Trophoblast cell (in vitro differentiated cells and primary cell): ENCODE measurements around the gene EXOC4.
"Not testable (repeated sequence)": the region's sequence is repeated elsewhere in the genome, so short reads cannot be mapped to it uniquely, and the experiment has no call there.

ENCODE experiments used
- DNase-seq, 2 donors: peaks; one replicate each; pipeline ENCODE4 v3.0.0-alpha.2; 2016
- H2AFZ ChIP-seq: 2 replicates; pipeline ENCODE4 v1.6.1; 2013; ENCODE audit warnings: low read length, moderate library complexity, mild to moderate bottlenecking; ENCODE audit not compliant: insufficient read depth, poor library complexity
- H2AK5ac ChIP-seq: 2 replicates; pipeline ENCODE4 v1.6.1; 2013; ENCODE audit warnings: mild to moderate bottlenecking, low read length
- H2BK120ac ChIP-seq: 2 replicates; pipeline ENCODE4 v1.6.1; 2013; ENCODE audit warnings: low read length, mild to moderate bottlenecking, moderate library complexity; ENCODE audit not compliant: insufficient read depth, poor library complexity
- H2BK12ac ChIP-seq: 2 replicates; pipeline ENCODE4 v1.6.1; 2013; ENCODE audit warnings: mild to moderate bottlenecking, low read length, moderate library complexity
- H2BK5ac ChIP-seq: 2 replicates; pipeline ENCODE4 v1.6.1; 2013; ENCODE audit warnings: low read length, low read depth, moderate library complexity, mild to moderate bottlenecking; ENCODE audit not compliant: poor library complexity
- H3K14ac ChIP-seq: 2 replicates; pipeline ENCODE4 v1.6.1; 2013; ENCODE audit warnings: mild to moderate bottlenecking, low read length
- H3K18ac ChIP-seq: 2 replicates; pipeline ENCODE4 v1.6.1; 2013; ENCODE audit warnings: mild to moderate bottlenecking, low read length
- H3K23ac ChIP-seq: 2 replicates; pipeline ENCODE4 v1.6.1; 2013; ENCODE audit warnings: low read length
- H3K27ac ChIP-seq: 2 replicates; pipeline ENCODE4 v1.5.1; 2013; ENCODE audit warnings: low read depth, mild to moderate bottlenecking, inconsistent platforms, low read length, moderate library complexity
- H3K27me3 ChIP-seq: 2 replicates; pipeline ENCODE4 v1.6.1; 2013; ENCODE audit warnings: inconsistent platforms, mild to moderate bottlenecking, low read length, moderate library complexity; ENCODE audit not compliant: insufficient read depth
- H3K36me3 ChIP-seq, 2 experiments: 1 replicate in 1 of 2; 2 replicates in 1 of 2; pipeline ENCODE4 v1.6.1; 2013; ENCODE audit warnings: low read length in 2 of 2, mild to moderate bottlenecking in 2 of 2, moderate library complexity in 1 of 2; ENCODE audit not compliant: insufficient read depth in 2 of 2, control insufficient read depth in 1 of 2
- H3K4ac ChIP-seq: 2 replicates; pipeline ENCODE4 v1.6.1; 2013; ENCODE audit warnings: low read depth, mild to moderate bottlenecking, low read length, moderate library complexity
- H3K4me1 ChIP-seq, 2 experiments: 1 replicate in 1 of 2; 2 replicates in 1 of 2; pipeline ENCODE4 v1.6.1; 2013; ENCODE audit warnings: low read length in 2 of 2, mild to moderate bottlenecking in 2 of 2, moderate library complexity in 1 of 2; ENCODE audit not compliant: insufficient read depth in 2 of 2, control insufficient read depth in 1 of 2
- H3K4me2 ChIP-seq: 2 replicates; pipeline ENCODE4 v1.6.1; 2013; ENCODE audit warnings: inconsistent platforms, mild to moderate bottlenecking, low read length, moderate library complexity
- H3K4me3 ChIP-seq: 2 replicates; pipeline ENCODE4 v1.5.1; 2013; ENCODE audit warnings: mild to moderate bottlenecking, low read depth, low read length, inconsistent platforms
- H3K79me1 ChIP-seq: one replicate; pipeline ENCODE4 v1.6.1; 2013; ENCODE audit warnings: low read length
- H3K79me2 ChIP-seq: 2 replicates; pipeline ENCODE4 v1.6.1; 2013; ENCODE audit warnings: low read length, mild to moderate bottlenecking; ENCODE audit not compliant: control insufficient read depth, insufficient read depth, poor library complexity
- H3K9ac ChIP-seq: 2 replicates; pipeline ENCODE4 v1.6.1; 2013; ENCODE audit warnings: mild to moderate bottlenecking, low read length
- H3K9me3 ChIP-seq: 2 replicates; pipeline ENCODE4 v1.6.1; 2013; ENCODE audit warnings: low read depth, mild to moderate bottlenecking, control low read depth, inconsistent platforms, low read length; ENCODE audit not compliant: insufficient read depth
- H4K12ac ChIP-seq: 2 replicates; pipeline ENCODE4 v1.6.1; 2013; ENCODE audit warnings: low read depth, mild to moderate bottlenecking, low read length, moderate library complexity
- H4K8ac ChIP-seq: 2 replicates; pipeline ENCODE4 v1.6.1; 2013; ENCODE audit warnings: low read depth, mild to moderate bottlenecking, low read length, moderate library complexity
- H4K91ac ChIP-seq: one replicate; pipeline ENCODE4 v1.6.1; 2013; ENCODE audit warnings: low read depth, mild to moderate bottlenecking, low read length, moderate library complexity
- WGBS: extraction: QIAGEN DNeasy Blood & Tissue Kit; methylation state at CpG from one replicate; pipeline ENCODE4 v1.1.7; 2013; ENCODE audit warnings: missing lambda C conversion rate; ENCODE audit not compliant: insufficient read length, insufficient coverage; ENCODE audit errors: extremely low coverage; 5-methylcytosine and 5-hydroxymethylcytosine counted together

Gene EXOC4

GRCh38 chr7:133779538-133779937, 526.7 kb downstream of the EXOC4 start:
- H4K8ac ChIP-seq, H3K4me3 ChIP-seq, H2BK120ac ChIP-seq, H3K9me3 ChIP-seq, DNase-seq, H3K4me2 ChIP-seq, H3K4me1 ChIP-seq, H3K27me3 ChIP-seq, H3K18ac ChIP-seq, H3K4ac ChIP-seq, H3K79me1 ChIP-seq, H3K79me2 ChIP-seq, H4K91ac ChIP-seq, H2BK12ac ChIP-seq, H2BK5ac ChIP-seq, H2AFZ ChIP-seq, H4K12ac ChIP-seq, H3K27ac ChIP-seq, H3K23ac ChIP-seq, H3K14ac ChIP-seq, H2AK5ac ChIP-seq, H3K36me3 ChIP-seq, H3K9ac ChIP-seq: not testable (repeated sequence)
- WGBS: no CpG with 5 or more reads among the region's 4 CpGs

DNA sequence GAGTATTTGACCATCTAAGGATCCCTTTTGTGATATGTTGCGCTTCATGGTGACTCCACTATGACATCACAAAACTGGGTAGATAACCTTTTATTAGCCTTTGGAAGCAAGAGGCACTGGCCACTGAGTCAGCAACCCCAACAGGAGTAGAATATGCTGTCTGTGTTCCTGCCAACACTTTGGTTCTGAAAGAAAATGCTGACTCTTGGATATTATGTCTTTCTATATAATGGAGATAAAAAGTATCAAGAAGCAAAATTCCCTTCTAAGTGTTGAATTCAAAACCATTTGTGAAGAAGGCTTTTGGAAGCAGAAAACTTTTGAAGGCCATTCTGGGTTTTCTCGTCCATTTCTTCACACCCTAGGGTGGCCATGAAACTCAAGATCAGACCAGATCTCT, 528.0 kb downstream of the EXOC4 start:
- no peaks in the 10 kb centered on the region for H3K79me2 ChIP-seq
- H2BK5ac ChIP-seq: no peak overlapping the region
- H4K12ac ChIP-seq: no peak overlapping the region
- peaks cover 0 to 2% of the 10 kb centered on the region in 2 experiments for H3K4me1 ChIP-seq
- no peak overlapping the region for H2BK120ac ChIP-seq
- H3K4ac ChIP-seq: no peak overlapping the region
- no peak for DNase-seq
- H3K27ac ChIP-seq: no peak overlapping the region
- H2AFZ ChIP-seq: no peak overlapping the region
- H2BK12ac ChIP-seq: no peak overlapping the region
- H3K18ac ChIP-seq: no peak overlapping the region
- H3K4me2 ChIP-seq: no peak overlapping the region
- H3K9me3 ChIP-seq: peaks cover 3% of the 10 kb centered on the region
- no peak overlapping the region for H3K9ac ChIP-seq
- no peaks in the 10 kb centered on the region for H3K79me1 ChIP-seq
- H4K91ac ChIP-seq: no peak overlapping the region
- no peaks in the 10 kb centered on the region for H3K27me3 ChIP-seq
- H3K23ac ChIP-seq: no peak overlapping the region
- H3K14ac ChIP-seq: no peak overlapping the region
- H3K36me3 ChIP-seq: no peaks in the 10 kb centered on the region
- no CpG with 5 or more reads among the region's 2 CpGs for WGBS
- no peak overlapping the region for H4K8ac ChIP-seq
- no peak overlapping the region for H2AK5ac ChIP-seq
- H3K4me3 ChIP-seq: no peak overlapping the region

DNA sequence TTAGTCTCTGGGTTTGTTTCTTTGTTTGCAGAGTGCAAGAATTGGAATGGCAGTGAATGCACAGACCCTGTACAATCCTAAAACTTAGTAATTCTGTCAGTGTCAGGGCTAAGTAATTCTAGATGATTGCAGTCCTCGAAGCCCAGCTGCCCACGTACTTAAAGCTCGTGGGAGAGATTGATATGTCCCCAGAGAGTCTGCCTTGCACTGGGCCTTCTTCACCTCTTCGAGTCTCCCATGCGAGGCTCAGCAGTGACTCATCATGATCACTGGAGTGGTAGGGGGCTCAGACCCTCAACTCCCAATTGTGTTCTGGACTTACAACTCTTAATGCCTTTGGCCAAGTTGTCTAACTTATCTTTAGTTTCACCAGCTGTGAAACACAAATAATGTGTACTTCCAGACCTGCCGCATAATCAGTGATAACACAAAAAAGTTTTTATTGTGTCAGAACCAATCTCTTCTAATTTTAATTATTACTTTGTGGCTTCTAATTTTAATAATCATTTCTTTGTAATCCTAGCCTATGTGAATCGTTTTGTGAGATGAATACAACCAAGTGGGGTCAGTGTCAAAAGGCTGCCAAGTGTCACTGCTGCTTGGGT, 528.7 kb downstream of the EXOC4 start:
- Histone ChIP-seq H2BK5ac (no peak overlapping the region), H3K4ac (no peak overlapping the region), H3K27ac (no peak overlapping the region), H3K79me1 (no peaks in the 10 kb centered on the region), H3K4me3 (no peak overlapping the region), H3K4me1 (peaks cover 0 to 2% of the 10 kb centered on the region in 2 experiments), H4K12ac (no peak overlapping the region), H4K8ac (no peak overlapping the region), H2BK12ac (no peak overlapping the region), H3K79me2 (no peaks in the 10 kb centered on the region), H2AK5ac (no peak overlapping the region), H3K27me3 (no peaks in the 10 kb centered on the region), H3K4me2 (no peak overlapping the region), H3K14ac (no peak overlapping the region), H3K18ac (no peak overlapping the region), H2AFZ (no peak overlapping the region), H3K36me3 (no peaks in the 10 kb centered on the region), H3K9me3 (peaks cover 3% of the 10 kb centered on the region), H4K91ac (no peak overlapping the region), H3K23ac (no peak overlapping the region), H2BK120ac (no peak overlapping the region), H3K9ac (no peak overlapping the region)
- no CpG with 5 or more reads among the region's 7 CpGs for WGBS
- DNase-seq: no peak

DNA sequence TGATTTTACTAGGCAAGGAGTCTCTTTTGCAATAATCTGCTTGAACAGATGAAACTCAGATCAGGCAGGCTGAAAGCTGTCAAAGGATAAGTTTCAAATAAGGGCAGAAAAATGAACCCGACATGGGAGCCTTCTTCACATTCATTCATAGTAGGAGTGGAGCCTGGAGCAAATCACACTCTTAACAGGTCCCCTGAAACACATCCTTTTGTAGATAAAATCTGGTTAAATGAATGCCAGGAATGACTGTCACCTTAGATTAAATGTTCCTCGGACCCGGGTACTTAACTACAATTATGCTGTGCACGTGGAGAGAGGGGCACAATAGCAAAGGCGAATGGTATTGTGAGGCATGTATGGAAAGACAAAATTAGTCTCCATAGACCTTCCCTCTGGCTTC, 529.6 kb downstream of the EXOC4 start:
- H3K79me2 ChIP-seq: no peaks in the 10 kb centered on the region
- WGBS: no CpG with 5 or more reads among the region's 5 CpGs
- no peaks in the 10 kb centered on the region for H3K79me1 ChIP-seq
- no peak overlapping the region for H3K4me2 ChIP-seq
- H2AK5ac ChIP-seq: no peak overlapping the region
- H3K36me3 ChIP-seq: no peaks in the 10 kb centered on the region
- H3K9me3 ChIP-seq: peaks cover 3% of the 10 kb centered on the region
- H4K12ac ChIP-seq: no peak overlapping the region
- H3K27ac ChIP-seq: no peak overlapping the region
- H2BK5ac ChIP-seq: no peak overlapping the region
- no peak overlapping the region for H3K14ac ChIP-seq
- no peak overlapping the region for H2BK12ac ChIP-seq
- peaks cover 0 to 2% of the 10 kb centered on the region in 2 experiments for H3K4me1 ChIP-seq
- no peak overlapping the region for H3K4me3 ChIP-seq
- H3K4ac ChIP-seq: no peak overlapping the region
- H2BK120ac ChIP-seq: no peak overlapping the region
- H4K8ac ChIP-seq: no peak overlapping the region
- no peak for DNase-seq
- H3K23ac ChIP-seq: no peak overlapping the region
- H3K27me3 ChIP-seq: no peaks in the 10 kb centered on the region
- no peak overlapping the region for H3K9ac ChIP-seq
- H2AFZ ChIP-seq: no peak overlapping the region
- no peak overlapping the region for H4K91ac ChIP-seq
- H3K18ac ChIP-seq: no peak overlapping the region
